ENCODE measurements around the gene KDM3A. TPM values are rescaled to one million over a fixed set of nuclear protein-coding genes. Genes with fewer than 3 reads are reported as not detected.

Gene KDM3A
- total RNA-seq, 1 donor, result 31.8 TPM

DNA sequence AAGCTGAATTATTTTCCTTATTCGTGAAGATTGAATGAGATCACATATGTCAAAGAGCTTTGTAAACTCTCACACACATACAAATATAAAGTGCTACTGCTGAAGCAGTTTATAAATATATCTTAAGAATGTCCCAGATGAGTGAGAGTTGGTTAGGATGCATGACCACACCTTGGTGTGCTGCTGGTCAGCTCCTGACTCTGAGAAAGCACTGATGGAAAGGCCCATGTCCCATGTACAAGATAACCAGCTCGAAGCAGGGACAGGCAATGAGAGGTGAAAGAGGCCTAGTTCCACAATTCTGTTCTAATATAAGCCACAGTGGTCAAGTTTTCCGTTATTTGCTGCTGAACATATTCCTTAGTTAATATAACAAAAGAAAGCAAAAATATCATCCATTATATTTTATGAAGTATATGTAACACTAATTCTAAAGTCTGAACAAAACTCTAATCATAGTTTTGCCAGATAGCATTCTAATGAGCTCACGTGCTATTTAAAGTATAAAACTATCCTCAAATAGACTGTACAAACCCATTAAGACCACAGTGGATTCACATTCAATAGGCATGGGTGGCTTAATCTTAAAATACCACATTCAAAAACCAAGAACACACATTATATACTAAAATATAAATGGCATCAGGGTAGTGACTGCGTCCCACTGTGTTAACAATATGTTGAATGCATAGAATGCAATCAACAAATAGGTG, 72.9 kb downstream of the KDM3A start:
- no peak for DNase-seq (ENCODE audit: low read depth in 2 of 3, low spot score in 2 of 3)

DNA sequence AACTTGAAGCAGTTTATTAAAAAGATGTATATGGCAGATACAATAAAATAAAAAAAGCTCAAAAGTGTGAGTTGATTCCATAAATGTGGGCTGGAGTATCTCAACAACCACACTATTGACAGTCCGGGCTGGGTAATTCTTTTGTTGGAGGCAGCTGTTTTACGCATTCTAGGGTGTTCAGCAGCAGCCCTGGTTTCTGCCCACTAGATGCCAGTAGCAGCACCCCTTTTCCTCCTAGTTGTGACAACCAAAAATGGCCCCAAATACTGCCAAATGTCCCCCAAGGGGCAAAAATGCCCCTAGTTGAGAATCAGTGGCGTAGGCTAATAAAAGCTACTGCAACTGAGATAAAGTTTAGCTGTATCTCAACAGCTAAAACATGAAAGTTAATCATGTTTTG, 77.3 kb downstream of the KDM3A start:
- DNase-seq (ENCODE audit: low read depth in 2 of 3, low spot score in 2 of 3), result peak; percentile 16 to 70 (median 47)

DNA sequence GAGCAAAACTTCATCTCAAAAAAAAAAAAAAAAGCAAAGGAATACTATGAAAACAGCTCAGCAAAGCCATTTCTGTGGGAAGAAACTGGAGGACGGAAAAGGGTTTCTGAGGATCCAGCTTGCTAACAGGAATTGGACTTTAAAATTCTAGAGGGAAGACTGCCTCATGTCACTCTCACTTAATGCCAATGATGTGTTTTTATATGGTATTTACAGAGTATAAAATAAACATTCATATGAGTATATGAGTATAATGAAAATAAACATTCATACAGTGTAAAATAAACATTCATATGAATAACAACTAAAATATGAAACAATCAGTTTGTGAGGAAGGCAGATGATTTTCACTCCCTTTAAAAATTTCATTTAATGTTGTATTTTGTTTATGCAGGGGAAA, 78.2 kb downstream of the KDM3A start:
- no peak for DNase-seq (ENCODE audit: low read depth in 2 of 3, low spot score in 2 of 3)

DNA sequence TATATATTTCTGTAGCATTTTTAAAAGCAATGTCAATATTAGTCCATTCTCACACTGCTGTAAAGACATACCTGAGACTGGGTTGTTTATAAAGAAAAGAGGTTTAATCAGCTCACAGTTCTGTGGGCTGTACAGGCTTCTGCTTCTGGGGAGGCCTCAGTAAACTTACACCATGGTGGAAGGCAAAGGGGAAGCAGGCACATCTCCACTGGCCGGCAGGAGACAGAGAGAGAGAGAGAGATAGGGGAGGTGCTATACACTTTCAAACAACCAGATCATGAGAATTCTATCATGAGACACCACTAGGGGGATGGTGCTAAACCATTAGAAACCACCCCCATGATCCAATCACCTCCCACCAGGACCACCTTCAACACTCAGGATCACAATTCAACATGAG, 79.0 kb downstream of the KDM3A start:
- DNase-seq (ENCODE audit: low read depth in 2 of 3, low spot score in 2 of 3), result peak in 1 of 3 donors; percentile 4

DNA sequence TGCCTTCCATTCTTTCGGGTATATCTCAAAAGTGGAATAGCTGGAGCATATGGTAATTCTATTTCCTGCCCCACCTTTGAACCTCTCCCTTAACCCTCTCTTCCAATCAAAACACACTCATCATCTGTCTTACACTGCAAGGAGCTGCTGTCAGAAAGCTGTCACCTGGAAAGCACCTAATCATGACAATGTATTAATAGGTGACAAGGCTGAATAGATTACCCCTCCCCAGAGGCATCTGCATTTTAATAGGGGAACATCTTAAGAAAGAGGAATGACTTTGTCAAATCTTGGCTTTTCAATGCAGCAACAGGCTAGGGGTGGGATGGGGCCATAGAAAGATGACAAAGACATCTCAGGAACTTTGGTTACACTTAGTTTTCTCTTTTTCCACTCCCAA, 80.8 kb downstream of the KDM3A start:
- no peak for DNase-seq (ENCODE audit: low read depth in 2 of 3, low spot score in 2 of 3)

DNA sequence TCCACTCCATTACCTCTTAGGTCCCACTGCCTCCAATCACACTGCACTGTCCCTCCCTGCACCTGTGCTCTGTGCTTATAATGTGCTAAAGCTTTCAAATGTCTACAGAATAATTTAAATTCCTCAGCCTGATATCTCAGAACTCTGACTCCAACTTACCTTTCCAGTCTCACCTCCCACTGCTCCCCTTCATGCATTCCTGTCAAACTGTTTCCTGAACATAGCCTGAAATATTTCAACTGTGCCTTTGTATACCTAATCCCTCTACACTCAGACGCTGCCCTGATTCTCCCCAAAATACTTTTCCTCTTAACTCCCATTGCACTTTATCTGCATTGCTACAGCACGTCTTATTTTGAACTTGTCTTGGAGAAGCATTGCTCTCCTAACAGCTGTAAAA, 81.5 kb downstream of the KDM3A start:
- no peak for DNase-seq (ENCODE audit: low read depth in 2 of 3, low spot score in 2 of 3)

DNA sequence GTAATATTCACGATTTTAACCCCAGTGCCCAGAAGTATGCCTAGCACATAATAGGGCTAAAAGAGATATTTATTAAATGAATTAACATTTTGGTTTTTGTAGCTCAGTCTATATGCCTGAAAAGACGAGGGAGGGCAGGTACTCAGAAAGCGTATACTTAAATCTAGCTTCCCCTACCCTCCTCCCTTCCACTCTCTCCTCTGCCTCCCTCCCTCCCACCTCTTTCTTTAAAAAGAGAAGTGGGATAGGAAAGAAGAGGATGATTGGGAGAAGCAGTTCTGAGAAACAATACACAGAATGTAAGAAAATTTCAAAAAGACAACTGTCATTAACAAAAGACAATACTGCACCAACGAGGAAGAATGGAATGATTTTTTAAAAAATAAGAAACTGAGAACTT, 82.3 kb downstream of the KDM3A start:
- DNase-seq (ENCODE audit: low read depth in 2 of 3, low spot score in 2 of 3), result no peak

DNA sequence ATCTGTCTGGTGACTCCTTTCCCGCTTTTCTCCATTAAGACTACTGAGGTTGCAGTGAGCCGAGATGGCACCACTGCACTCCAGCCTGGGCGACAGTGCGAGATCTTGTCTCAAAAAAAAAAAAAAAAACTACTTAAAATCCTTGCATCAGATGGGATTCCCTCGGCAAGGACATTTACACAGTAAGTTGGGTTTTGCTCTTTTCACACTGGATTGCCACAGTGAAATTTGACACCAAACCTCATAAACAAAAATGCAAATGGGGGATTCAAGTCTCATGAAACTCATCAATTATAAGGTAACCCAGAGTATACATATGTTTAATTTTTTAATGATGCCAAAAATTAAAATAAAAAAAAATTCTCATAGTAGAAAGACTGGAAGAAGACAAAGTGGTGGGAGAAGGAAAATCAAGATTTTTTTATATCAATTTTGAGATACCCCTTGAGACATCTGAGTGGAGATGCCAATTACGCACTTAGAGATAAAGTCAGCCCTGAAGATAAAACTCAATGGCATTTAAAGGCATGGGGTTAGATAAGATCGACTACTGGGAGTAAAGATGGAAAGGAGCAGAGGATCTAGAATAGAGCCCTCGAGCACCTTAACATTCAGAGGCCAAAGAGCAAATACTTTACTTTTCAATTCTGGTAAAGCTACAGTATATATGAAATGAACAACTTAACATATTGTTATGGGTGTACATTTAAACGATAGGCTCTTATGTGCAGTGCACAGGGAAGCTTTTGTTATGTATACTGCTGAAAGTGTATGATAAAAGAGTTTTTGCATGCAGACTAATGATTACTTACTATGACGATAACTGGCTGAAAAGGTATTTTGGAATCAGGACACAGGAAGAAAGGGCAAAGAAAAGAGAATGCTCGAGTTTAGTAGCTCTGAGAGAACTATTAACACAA, 84.5 kb downstream of the KDM3A start:
- no peak for DNase-seq (ENCODE audit: low read depth in 2 of 3, low spot score in 2 of 3)

DNA sequence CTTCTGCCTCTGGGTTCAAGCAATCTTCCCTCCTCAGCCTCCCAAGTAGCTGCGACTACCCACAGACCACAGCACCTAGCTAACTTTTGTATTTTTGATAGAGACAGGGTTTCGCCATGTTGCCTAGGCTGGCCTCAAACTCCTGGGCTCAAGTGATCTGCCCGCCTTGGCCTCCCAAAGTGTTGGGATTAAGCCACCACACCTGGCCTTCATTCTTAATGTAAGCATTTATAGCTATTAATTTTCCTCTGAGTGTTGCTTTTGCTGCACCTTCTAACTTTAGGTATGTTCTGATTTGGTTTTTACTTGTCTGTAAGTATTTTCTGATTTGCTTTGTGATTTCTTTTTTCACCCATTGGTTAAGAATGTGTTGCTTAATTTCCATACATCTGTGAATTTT, 92.4 kb downstream of the KDM3A start:
- no peak for DNase-seq (ENCODE audit: low read depth in 2 of 3, low spot score in 2 of 3)

DNA sequence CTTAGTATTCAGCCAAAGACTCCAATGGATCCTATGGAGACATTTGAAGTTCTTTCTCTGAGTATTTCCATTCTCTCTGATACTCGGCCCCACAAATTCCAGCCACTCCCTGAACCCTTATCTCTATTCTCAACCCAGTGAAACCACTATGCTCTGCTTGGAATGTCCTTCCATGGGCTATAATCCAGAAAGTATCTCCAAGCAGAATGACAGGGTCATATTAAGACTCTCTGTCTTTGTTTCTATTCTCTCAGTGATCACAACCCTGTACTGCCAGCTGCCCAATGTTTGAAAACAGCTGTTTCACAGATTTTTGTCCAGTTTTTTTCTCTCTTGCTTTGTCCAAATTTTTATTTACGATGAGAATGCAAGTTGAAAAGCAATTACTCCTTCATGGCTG, 100.2 kb downstream of the KDM3A start:
- DNase-seq (ENCODE audit: low read depth in 2 of 3, low spot score in 2 of 3), result no peak

Small RNAs within 50 kb of the gene (small RNA-seq; reads per million reads assigned to genes)
- not detected for gene RNU6-640P

Other genes starting within 250 kb of the KDM3A start
- gene IMMT, start 245.9 kb upstream of the KDM3A start, total RNA-seq, result 36.1 TPM
- 28.3 TPM for gene MRPL35, start 241.9 kb upstream of the KDM3A start, total RNA-seq
- under 0.01 TPM for gene REEP1, start 103.7 kb upstream of the KDM3A start, total RNA-seq
- gene CHMP3, start 122.1 kb downstream of the KDM3A start, total RNA-seq, result 30.4 TPM
- 15.6 TPM for gene RNF103, start 182.5 kb downstream of the KDM3A start, total RNA-seq

Measured in hematopoietic multipotent progenitor cell (in vitro differentiated cells).